T-helper 2 cell treated with Interferon-gamma antibody and Interleukin-4, amounts not matched to agents 5 μg/mL and 100 μg/mL, for 36 hours (primary cell): Measurements from ENCODE around the gene MAP1B.

Experiments used
- DNase-seq: peaks from one replicate; pipeline ENCODE4 v3.0.0; 2021; ENCODE audit warnings: low spot score
- H3K27ac Mint-ChIP-seq: one replicate; pipeline ENCODE4 v1.8.0; 2021; ENCODE audit warnings: mild to moderate bottlenecking, mixed read lengths
- H3K27me3 Mint-ChIP-seq: one replicate; pipeline ENCODE4 v1.8.0; 2021; ENCODE audit warnings: low read depth, mixed read lengths
- H3K36me3 Mint-ChIP-seq: one replicate; pipeline ENCODE4 v1.8.0; 2021; ENCODE audit warnings: low read depth, mixed read lengths
- H3K4me1 Mint-ChIP-seq: one replicate; pipeline ENCODE4 v1.8.0; 2021; ENCODE audit warnings: low read depth, mixed read lengths
- H3K4me3 Mint-ChIP-seq: one replicate; pipeline ENCODE4 v1.8.0; 2022; ENCODE audit warnings: mild to moderate bottlenecking, moderate library complexity, mixed read lengths
- H3K9me3 Mint-ChIP-seq: one replicate; pipeline ENCODE4 v1.8.0; 2021; ENCODE audit warnings: mixed read lengths

MAP1B gene

GRCh38 chr5:72130351-72130761 is 23.1 kb downstream of the MAP1B start:
- no peaks in the 10 kb centered on the region for H3K9me3 Mint-ChIP-seq
- H3K27me3 Mint-ChIP-seq = peaks cover 53% of the 10 kb centered on the region
- no peak overlapping the region for H3K4me3 Mint-ChIP-seq
- H3K4me1 Mint-ChIP-seq = no peaks in the 10 kb centered on the region
- H3K27ac Mint-ChIP-seq = no peak overlapping the region
- no peak for DNase-seq
- H3K36me3 Mint-ChIP-seq = no peaks in the 10 kb centered on the region

GRCh38 chr5:72133212-72133990 is 26.1 kb downstream of the MAP1B start:
- Mint-ChIP-seq H3K4me3 (no peak overlapping the region), H3K4me1 (peaks cover 6% of the 10 kb centered on the region), H3K27ac (no peak overlapping the region), H3K36me3 (no peaks in the 10 kb centered on the region), H3K27me3 (peaks cover 56% of the 10 kb centered on the region), H3K9me3 (no peaks in the 10 kb centered on the region)
- no peak for DNase-seq

- H3K27ac Mint-ChIP-seq = no peak overlapping the region
- no peaks in the 10 kb centered on the region for H3K9me3 Mint-ChIP-seq
- no peaks in the 10 kb centered on the region for H3K36me3 Mint-ChIP-seq
- peaks cover 14% of the 10 kb centered on the region for H3K4me1 Mint-ChIP-seq
- DNase-seq = no peak
- H3K27me3 Mint-ChIP-seq = peaks cover 59% of the 10 kb centered on the region
- no peak overlapping the region for H3K4me3 Mint-ChIP-seq
Measured at GRCh38 chr5:72134226-72134899, 27.1 kb downstream of the MAP1B start.

- DNase-seq = no peak
- Mint-ChIP-seq H3K27me3 (peaks cover 68% of the 10 kb centered on the region), H3K36me3 (no peaks in the 10 kb centered on the region), H3K27ac (no peak overlapping the region), H3K4me3 (no peak overlapping the region), H3K4me1 (peaks cover 17% of the 10 kb centered on the region), H3K9me3 (no peaks in the 10 kb centered on the region)
Measured at GRCh38 chr5:72137826-72138409, 30.6 kb downstream of the MAP1B start.

- DNase-seq = peak; percentile 32
- Mint-ChIP-seq H3K27ac (no peak overlapping the region), H3K36me3 (no peaks in the 10 kb centered on the region), H3K4me1 (peaks cover 17% of the 10 kb centered on the region), H3K27me3 (peaks cover 68% of the 10 kb centered on the region), H3K4me3 (peak overlapping the region; percentile 40), H3K9me3 (no peaks in the 10 kb centered on the region)
Measured at GRCh38 chr5:72138943-72139521, 31.8 kb downstream of the MAP1B start.

GRCh38 chr5:72140711-72141110 is 33.4 kb downstream of the MAP1B start:
- no peaks in the 10 kb centered on the region for H3K9me3 Mint-ChIP-seq
- no peak overlapping the region for H3K4me3 Mint-ChIP-seq
- peaks cover 17% of the 10 kb centered on the region for H3K4me1 Mint-ChIP-seq
- no peak for DNase-seq
- H3K27me3 Mint-ChIP-seq = peaks cover 72% of the 10 kb centered on the region
- no peaks in the 10 kb centered on the region for H3K36me3 Mint-ChIP-seq
- no peak overlapping the region for H3K27ac Mint-ChIP-seq

GRCh38 chr5:72141440-72142355 is 34.4 kb downstream of the MAP1B start:
- Mint-ChIP-seq H3K27me3 (peaks cover 67% of the 10 kb centered on the region), H3K36me3 (no peaks in the 10 kb centered on the region), H3K4me1 (peaks cover 17% of the 10 kb centered on the region), H3K4me3 (no peak overlapping the region), H3K9me3 (no peaks in the 10 kb centered on the region), H3K27ac (no peak overlapping the region)
- DNase-seq = no peak

- H3K4me3 Mint-ChIP-seq = no peak overlapping the region
- H3K9me3 Mint-ChIP-seq = no peaks in the 10 kb centered on the region
- H3K4me1 Mint-ChIP-seq = no peaks in the 10 kb centered on the region
- no peak overlapping the region for H3K27ac Mint-ChIP-seq
- H3K27me3 Mint-ChIP-seq = peaks cover 64% of the 10 kb centered on the region
- no peaks in the 10 kb centered on the region for H3K36me3 Mint-ChIP-seq
- no peak for DNase-seq
Measured at GRCh38 chr5:72144762-72145161, 37.5 kb downstream of the MAP1B start.

GRCh38 chr5:72145348-72145747 is 38.1 kb downstream of the MAP1B start:
- H3K4me3 Mint-ChIP-seq = no peak overlapping the region
- no peak for DNase-seq
- H3K9me3 Mint-ChIP-seq = no peaks in the 10 kb centered on the region
- H3K4me1 Mint-ChIP-seq = no peaks in the 10 kb centered on the region
- no peaks in the 10 kb centered on the region for H3K36me3 Mint-ChIP-seq
- peaks cover 63% of the 10 kb centered on the region for H3K27me3 Mint-ChIP-seq
- no peak overlapping the region for H3K27ac Mint-ChIP-seq

GRCh38 chr5:72146056-72146455 is 38.8 kb downstream of the MAP1B start:
- Mint-ChIP-seq H3K9me3 (no peaks in the 10 kb centered on the region), H3K4me1 (no peaks in the 10 kb centered on the region), H3K27ac (no peak overlapping the region), H3K36me3 (no peaks in the 10 kb centered on the region), H3K27me3 (peaks cover 63% of the 10 kb centered on the region), H3K4me3 (no peak overlapping the region)
- DNase-seq = no peak

GRCh38 chr5:72147569-72147968 is 40.3 kb downstream of the MAP1B start:
- no peak for DNase-seq
- H3K27ac Mint-ChIP-seq = no peak overlapping the region
- H3K36me3 Mint-ChIP-seq = no peaks in the 10 kb centered on the region
- no peaks in the 10 kb centered on the region for H3K4me1 Mint-ChIP-seq
- no peaks in the 10 kb centered on the region for H3K9me3 Mint-ChIP-seq
- H3K27me3 Mint-ChIP-seq = peaks cover 57% of the 10 kb centered on the region
- no peak overlapping the region for H3K4me3 Mint-ChIP-seq

- H3K36me3 Mint-ChIP-seq = no peaks in the 10 kb centered on the region
- H3K4me1 Mint-ChIP-seq = no peaks in the 10 kb centered on the region
- H3K9me3 Mint-ChIP-seq = no peaks in the 10 kb centered on the region
- peaks cover 49% of the 10 kb centered on the region for H3K27me3 Mint-ChIP-seq
- no peak overlapping the region for H3K4me3 Mint-ChIP-seq
- DNase-seq = no peak
- no peak overlapping the region for H3K27ac Mint-ChIP-seq
Measured at GRCh38 chr5:72149742-72150141, 42.5 kb downstream of the MAP1B start.

GRCh38 chr5:72151169-72151568 is 43.9 kb downstream of the MAP1B start:
- no peaks in the 10 kb centered on the region for H3K9me3 Mint-ChIP-seq
- H3K36me3 Mint-ChIP-seq = no peaks in the 10 kb centered on the region
- H3K4me1 Mint-ChIP-seq = no peaks in the 10 kb centered on the region
- DNase-seq = no peak
- H3K27me3 Mint-ChIP-seq = peaks cover 41% of the 10 kb centered on the region
- H3K4me3 Mint-ChIP-seq = no peak overlapping the region
- H3K27ac Mint-ChIP-seq = no peak overlapping the region
